Kidney (tissue), 14 donors: ENCODE results near the gene ST3GAL4. TPM values are rescaled to one million over a fixed set of nuclear protein-coding genes. Genes with fewer than 3 reads are reported as not detected.
"Not testable (repeated sequence)": the region's sequence is repeated elsewhere in the genome, so short reads cannot be mapped to it uniquely, and the experiment has no call there.

Experiments used
- DNase-seq, 5 donors: peaks; one replicate each; pipeline ENCODE4 v3.0.0-alpha.2; 2013 to 2020
- FAIRE-seq: peaks from 2 replicates; lab custom pipeline; 2012; peaks lifted over from hg19 to GRCh38; lab: Jason Lieb, UNC
- H3K27ac ChIP-seq, 2 donors: one replicate each; pipeline ENCODE4 v1.7.0; 2013; ENCODE audit warnings: low read depth in 2 of 2, low read length in 2 of 2, inconsistent platforms in 1 of 2
- H3K27me3 ChIP-seq: one replicate; pipeline ENCODE4 v1.7.1; 2013; ENCODE audit warnings: low read length, inconsistent platforms; ENCODE audit not compliant: control insufficient read depth, insufficient read depth
- H3K36me3 ChIP-seq, 3 donors: one replicate each; pipeline versions ENCODE4 v1.7.0 to v1.7.1; 2013; ENCODE audit warnings: low read length in 3 of 3, control low read depth in 1 of 3, inconsistent platforms in 1 of 3; ENCODE audit not compliant: insufficient read depth in 3 of 3, control insufficient read depth in 2 of 3
- H3K4me1 ChIP-seq, 3 donors: one replicate each; pipeline versions ENCODE4 v1.7.0 to v1.7.1; 2013; ENCODE audit warnings: low read length in 3 of 3, inconsistent platforms in 1 of 3, low read depth in 1 of 3; ENCODE audit not compliant: control insufficient read depth in 2 of 3, insufficient read depth in 2 of 3
- H3K4me3 ChIP-seq, 3 donors: one replicate each; pipeline versions ENCODE4 v1.7.0 to v1.8.1; 2013; ENCODE audit warnings: low read length in 3 of 3, control low read depth in 1 of 3, inconsistent platforms in 1 of 3
- H3K9ac ChIP-seq, 3 donors: one replicate each; pipeline versions ENCODE4 v1.7.0 to v1.7.1; 2013; ENCODE audit warnings: low read length in 3 of 3, control low read depth in 1 of 3, inconsistent platforms in 1 of 3
- H3K9me3 ChIP-seq, 3 donors: one replicate each; pipeline versions ENCODE4 v1.7.0 to v1.7.1; 2013; ENCODE audit warnings: low read length in 3 of 3, control low read depth in 1 of 3, inconsistent platforms in 1 of 3; ENCODE audit not compliant: control insufficient read depth in 2 of 3, insufficient read depth in 1 of 3
- intact Hi-C: fragments of 100-400 bp; cut with DNase I; formaldehyde crosslinking; loops from one replicate; pipeline ENCODE4 v1.11.1; 2022
- polyA plus RNA-seq: library from polyadenylated mRNA; stranded (reverse); fragments of 350-450 nt; fragmentation: Illumina TruSeq; extraction: RNeasy Lipid Tissue Mini Kit (QIAGEN cat#74804); gene quantifications from one replicate; pipeline ENCODE4 v1.2.3, GENCODE V29; 2014; ENCODE audit warnings: low read depth, low replicate concordance; ENCODE audit not compliant: insufficient read depth
- total RNA-seq: library from RNA; stranded (reverse); fragmentation: NEBNext Ultra II Directional; extraction: Animal tissue kit (Norgen Biotek cat#: 25700); gene quantifications from one replicate; pipeline ENCODE4 v1.2.1, GENCODE V29; 2021
- TF ChIP-seq, protein P1 (sequence below): IDR thresholded peaks from 3 replicates; pipeline ENCODE4 v1.5.1; 2012; ENCODE audit warnings: mild to moderate bottlenecking, moderate library complexity, borderline replicate concordance; ENCODE audit not compliant: insufficient read depth; ENCODE audit errors: extremely low read depth
- donor health status: control.
- donor health status: control.
- donor health status: control.
- donor health status: control.
- donor health status: control.
- donor health status: DM: yes; HTN: yes; CAD: no.
- donor health status: Normal renal cell carcinoma (clear cell type).

Gene ST3GAL4
- total and polyA plus RNA-seq, 2 donors from 2014 or later = 27.4 to 72.8 TPM

DNA sequence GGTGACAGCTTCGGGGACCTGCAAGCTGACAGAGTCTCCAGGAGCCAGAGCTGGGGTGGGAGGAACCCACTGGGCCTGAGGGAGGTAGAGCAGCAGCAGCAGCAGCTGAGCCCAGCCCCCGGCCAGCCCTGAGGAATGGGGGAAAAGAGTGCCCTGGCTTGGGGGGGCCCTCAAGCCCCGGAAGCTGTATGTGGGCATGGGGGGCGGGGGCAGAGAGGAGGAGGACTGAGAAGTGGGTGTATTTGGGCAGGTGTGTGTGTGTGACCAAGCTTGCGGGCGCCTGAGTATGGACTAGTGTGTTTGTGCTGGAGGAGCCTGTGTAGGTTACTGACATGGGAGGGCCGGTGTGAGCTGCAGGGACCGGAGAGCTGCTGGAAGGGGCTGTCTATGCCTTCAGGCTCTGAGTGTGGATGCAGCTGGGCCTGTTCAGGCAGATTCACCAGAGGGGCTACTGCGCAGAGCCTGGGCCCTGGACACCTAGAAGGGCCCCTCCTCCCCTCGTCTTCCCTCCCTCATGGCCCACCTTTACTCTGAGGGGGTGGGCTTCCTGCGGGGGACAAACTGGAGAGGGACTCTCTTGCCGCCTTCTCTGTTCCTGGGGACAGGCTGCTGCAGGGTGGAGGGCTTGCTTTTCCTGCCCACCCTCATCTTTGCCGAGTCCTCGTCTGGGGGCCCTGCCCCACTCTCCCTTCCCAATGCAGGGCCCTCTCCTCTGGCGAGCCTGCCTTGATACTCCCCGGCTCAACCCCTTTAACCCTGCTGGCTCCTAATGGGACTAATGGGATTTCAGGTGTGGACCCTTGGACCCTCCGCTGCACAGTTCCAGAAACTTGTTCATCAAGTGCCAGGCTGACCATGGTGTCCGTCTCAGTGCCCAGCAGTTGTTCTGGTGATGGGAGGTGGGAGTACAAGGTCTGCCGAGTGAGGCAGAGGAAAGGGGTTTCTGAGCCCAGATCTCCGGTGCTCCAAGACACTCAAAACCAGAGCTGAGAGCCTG, 28.2 kb downstream of the ST3GAL4 start:
- Histone ChIP-seq H3K36me3 (no peaks in the 10 kb centered on the region), H3K9ac (no peak overlapping the region), H3K4me1 (peaks cover 0 to 10% (median 0%) of the 10 kb centered on the region in 3 donors), H3K27ac (no peak overlapping the region), H3K27me3 (no peaks in the 10 kb centered on the region), H3K9me3 (no peaks in the 10 kb centered on the region), H3K4me3 (no peak overlapping the region)
- intact Hi-C loops = no loop called here
- FAIRE-seq = no peak
- no peak for DNase-seq
- TF ChIP-seq, protein P1, sequence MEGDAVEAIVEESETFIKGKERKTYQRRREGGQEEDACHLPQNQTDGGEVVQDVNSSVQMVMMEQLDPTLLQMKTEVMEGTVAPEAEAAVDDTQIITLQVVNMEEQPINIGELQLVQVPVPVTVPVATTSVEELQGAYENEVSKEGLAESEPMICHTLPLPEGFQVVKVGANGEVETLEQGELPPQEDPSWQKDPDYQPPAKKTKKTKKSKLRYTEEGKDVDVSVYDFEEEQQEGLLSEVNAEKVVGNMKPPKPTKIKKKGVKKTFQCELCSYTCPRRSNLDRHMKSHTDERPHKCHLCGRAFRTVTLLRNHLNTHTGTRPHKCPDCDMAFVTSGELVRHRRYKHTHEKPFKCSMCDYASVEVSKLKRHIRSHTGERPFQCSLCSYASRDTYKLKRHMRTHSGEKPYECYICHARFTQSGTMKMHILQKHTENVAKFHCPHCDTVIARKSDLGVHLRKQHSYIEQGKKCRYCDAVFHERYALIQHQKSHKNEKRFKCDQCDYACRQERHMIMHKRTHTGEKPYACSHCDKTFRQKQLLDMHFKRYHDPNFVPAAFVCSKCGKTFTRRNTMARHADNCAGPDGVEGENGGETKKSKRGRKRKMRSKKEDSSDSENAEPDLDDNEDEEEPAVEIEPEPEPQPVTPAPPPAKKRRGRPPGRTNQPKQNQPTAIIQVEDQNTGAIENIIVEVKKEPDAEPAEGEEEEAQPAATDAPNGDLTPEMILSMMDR = no peak

DNA sequence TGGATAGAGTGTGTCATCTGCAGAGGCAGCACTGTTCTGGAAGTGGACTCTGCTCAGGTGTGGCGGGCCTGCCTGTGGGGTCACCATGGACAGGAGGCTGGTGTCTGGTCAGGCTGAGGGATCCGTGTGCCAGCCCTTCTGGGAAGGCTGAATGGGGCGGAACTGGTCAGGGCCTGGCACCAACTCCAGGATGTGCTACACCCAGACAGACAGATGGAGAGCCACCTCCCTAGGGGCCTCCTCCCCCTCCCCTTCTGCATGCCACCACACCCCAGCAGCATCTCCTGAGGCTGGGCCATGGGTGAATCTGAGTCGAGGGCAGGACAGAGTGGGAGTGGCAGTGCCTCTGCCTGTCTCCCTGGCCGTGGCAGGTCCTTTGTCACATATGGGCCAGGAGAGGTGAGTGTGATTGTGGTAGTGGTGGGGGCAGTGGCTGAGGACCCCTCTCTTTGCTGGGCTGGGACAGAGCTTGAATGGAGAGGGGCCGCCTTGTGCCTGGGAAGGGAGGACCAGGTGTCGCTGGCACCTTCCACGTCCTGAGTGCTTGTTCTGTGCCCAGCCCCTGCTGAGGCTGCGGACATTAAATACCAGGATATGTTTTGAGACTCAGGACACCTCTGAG, 29.1 kb downstream of the ST3GAL4 start:
- intact Hi-C loops = no loop called here
- Histone ChIP-seq H3K4me3 (no peak overlapping the region), H3K9me3 (no peaks in the 10 kb centered on the region), H3K9ac (no peak overlapping the region), H3K27ac (no peak overlapping the region), H3K27me3 (no peaks in the 10 kb centered on the region), H3K4me1 (peaks cover 0 to 10% (median 0%) of the 10 kb centered on the region in 3 donors), H3K36me3 (no peaks in the 10 kb centered on the region)
- no peak for DNase-seq
- no peak for FAIRE-seq
- TF ChIP-seq, protein P1 = no peak

DNA sequence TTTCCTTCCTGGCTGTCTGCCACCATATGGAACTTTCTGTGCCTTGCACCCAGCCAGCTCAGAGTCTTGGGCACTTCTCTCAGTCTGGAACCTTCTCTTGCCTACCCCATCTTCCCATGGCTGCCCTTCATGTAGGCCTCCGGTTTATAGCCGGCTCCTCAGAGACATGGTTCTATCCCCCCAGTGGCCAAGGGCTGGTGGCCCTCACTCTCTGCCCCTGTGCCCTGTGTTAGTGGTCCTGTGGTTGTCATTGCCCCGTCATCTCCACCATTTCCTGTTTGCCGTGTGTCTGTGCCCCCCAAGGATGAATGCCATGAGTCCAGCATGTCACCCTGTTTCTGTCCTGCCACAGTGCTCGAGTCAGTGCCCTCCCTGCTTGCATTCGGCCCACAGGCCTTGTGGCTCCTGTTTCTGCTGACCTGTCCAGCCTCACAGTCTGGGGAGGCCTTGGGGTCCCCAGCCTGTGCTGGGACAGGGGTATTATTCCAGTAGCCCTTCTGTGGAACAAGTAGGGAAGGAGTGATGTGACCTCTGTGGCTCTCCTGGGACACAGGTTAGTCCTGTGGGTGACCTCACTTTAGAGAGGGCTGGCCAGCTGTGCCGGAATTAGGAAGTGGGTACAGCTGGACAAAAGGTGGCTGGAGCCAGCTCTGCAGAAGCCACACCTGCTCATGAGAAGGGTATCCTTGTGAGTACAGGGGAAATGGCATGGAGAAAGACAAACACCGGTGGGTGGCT, 30.7 kb downstream of the ST3GAL4 start:
- FAIRE-seq = no peak
- no peak overlapping the region for H3K4me3 ChIP-seq
- H3K36me3 ChIP-seq = no peaks in the 10 kb centered on the region
- H3K9ac ChIP-seq = no peak overlapping the region
- intact Hi-C loops = no loop called here
- no peaks in the 10 kb centered on the region for H3K27me3 ChIP-seq
- H3K27ac ChIP-seq = no peak overlapping the region
- DNase-seq = no peak
- H3K9me3 ChIP-seq = no peaks in the 10 kb centered on the region
- peaks cover 0 to 10% (median 0%) of the 10 kb centered on the region in 3 donors for H3K4me1 ChIP-seq
- TF ChIP-seq, protein P1 = no peak

DNA sequence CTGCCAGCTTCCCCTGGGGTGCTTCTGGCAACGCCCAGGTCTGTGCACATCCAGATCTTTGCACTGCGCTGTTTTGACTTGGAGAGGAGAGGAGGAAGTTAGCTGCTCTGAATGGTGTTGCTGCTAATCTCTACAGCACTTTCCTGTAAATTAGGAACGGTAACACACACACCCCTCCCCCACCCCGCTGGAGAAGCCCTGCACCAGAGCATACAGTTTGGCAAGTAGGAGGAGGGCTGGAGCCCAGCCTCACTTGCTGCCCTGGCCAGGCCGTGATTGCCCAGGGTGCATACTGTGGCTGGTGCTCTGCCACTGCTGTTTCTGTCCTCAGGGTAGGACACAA, 31.2 kb downstream of the ST3GAL4 start:
- H3K36me3 ChIP-seq, H3K9ac ChIP-seq, H3K27me3 ChIP-seq, FAIRE-seq, H3K4me3 ChIP-seq, intact Hi-C loops, H3K27ac ChIP-seq, H3K9me3 ChIP-seq: not testable (repeated sequence)
- H3K4me1 ChIP-seq = peaks cover 0 to 10% (median 0%) of the 10 kb centered on the region in 3 donors
- DNase-seq = peak in 1 of 5 donors; percentile 79
